Endothelial cell of umbilical vein (primary cell): ENCODE data around the gene VPS9D1.

ENCODE experiments used
- CTCF ChIP-seq, 2 donors: IDR thresholded peaks; 1 replicate in 1 of 2; 2 replicates in 1 of 2; pipeline ENCODE4 v1.5.1; 2011; ENCODE audit warnings: low read length in 2 of 2, mild to moderate bottlenecking in 2 of 2, moderate library complexity in 2 of 2, control low read depth in 1 of 2, inconsistent platforms in 1 of 2, low read depth in 1 of 2; ENCODE audit not compliant: insufficient read depth in 1 of 2; ENCODE audit errors: extremely low read depth in 1 of 2
- FOS ChIP-seq: IDR thresholded peaks from 2 replicates; pipeline ENCODE4 v1.6.1; 2011; ENCODE audit warnings: mild to moderate bottlenecking, low read length, moderate library complexity, borderline replicate concordance; ENCODE audit not compliant: insufficient read depth
- POLR2A ChIP-seq: IDR thresholded peaks from 2 replicates; pipeline ENCODE4 v1.6.1; 2012; ENCODE audit warnings: low read depth, mild to moderate bottlenecking, control low read depth, low read length
- POLR2AphosphoS5 ChIP-seq: IDR thresholded peaks from 2 replicates; pipeline ENCODE4 v1.6.1; 2012; ENCODE audit warnings: low read depth, mild to moderate bottlenecking, control low read depth, low read length, moderate library complexity; ENCODE audit not compliant: insufficient read depth

- TF ChIP-seq CTCF (IDR thresholded peaks at IDR 0.05; ENCODE audit: extremely low read depth in 1 of 2, insufficient read depth in 1 of 2, low read depth in 1 of 2, low read length in 2 of 2) (no peak), FOS (no peak), POLR2A (no peak), POLR2AphosphoS5 (no peak)
These were observed 2.8 kb downstream of the VPS9D1 start for GRCh38 chr16:89717688-89718505.
